SHP77 (cell line): ENCODE data around the gene BCAS3.
"Not testable (repeated sequence)": the region's sequence is repeated elsewhere in the genome, so short reads cannot be mapped to it uniquely, and the experiment has no call there.

Experiments used
- DNase-seq, 2 experiments: peaks; one replicate each; lab custom pipeline; 2025; lab: John Stamatoyannopoulos, UW

BCAS3 gene

GRCh38 chr17:61002316-61002736, 324.7 kb downstream of the BCAS3 start:
- DNase-seq: peak; percentile 3 to 17

DNA sequence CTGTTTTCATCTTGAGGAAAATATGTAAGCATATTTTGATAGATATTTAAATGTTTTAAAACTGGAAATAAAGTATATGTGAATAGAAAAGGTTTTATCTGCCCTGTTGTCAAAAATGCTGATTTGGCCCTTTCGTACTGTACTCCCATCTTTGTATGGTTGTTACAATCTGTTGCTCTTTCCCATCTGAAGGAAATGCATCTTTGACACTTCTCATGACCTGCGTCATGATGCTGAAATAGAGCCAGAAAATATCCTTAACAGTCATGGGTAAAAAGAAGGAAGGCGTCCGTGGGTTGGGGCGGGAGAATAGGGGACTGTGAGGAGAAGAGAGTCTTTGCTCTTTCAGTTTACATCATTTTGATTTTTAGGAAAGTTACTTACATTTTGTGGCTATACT, 327.7 kb downstream of the BCAS3 start:
- DNase-seq: no peak

DNA sequence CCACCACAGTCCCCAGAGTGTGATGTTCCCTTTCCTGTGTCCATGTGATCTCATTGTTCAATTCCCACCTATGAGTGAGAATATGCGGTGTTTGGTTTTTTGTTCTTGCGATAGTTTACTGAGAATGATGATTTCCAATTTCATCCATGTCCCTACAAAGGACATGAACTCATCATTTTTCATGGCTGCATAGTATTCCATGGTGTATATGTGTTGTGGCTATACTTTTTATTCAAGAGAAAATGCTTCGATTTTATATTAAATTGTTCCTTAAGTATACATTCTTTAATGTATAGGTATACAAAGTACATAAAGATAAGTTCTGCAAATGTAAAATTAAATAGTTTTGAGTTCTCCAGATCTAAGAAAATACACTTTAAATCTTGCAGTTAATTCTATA, 328.3 kb downstream of the BCAS3 start:
- DNase-seq: not testable (repeated sequence)

DNA sequence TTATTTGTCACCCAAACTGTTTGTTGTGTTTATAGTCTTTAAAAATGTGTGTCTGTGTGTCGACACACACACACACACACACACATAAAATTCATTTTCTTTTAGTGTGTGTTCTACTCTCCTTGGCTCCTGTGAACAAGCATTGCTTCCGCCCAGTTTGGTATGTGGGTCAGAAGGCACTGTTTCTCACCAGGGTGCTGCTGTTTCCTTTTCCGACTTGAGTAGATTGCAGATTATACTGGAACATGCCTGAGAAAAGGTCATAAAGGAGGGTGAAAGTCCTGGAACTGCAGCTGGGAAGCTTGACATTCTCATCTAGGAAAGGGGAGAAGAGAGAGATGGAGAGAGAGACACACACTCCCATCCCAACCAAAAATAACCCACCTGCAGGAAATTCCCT, 330.3 kb downstream of the BCAS3 start:
- DNase-seq: no peak

- DNase-seq: no peak
These were observed 332.0 kb downstream of the BCAS3 start for GRCh38 chr17:61009663-61010062.

GRCh38 chr17:61010661-61011170, 333.1 kb downstream of the BCAS3 start:
- DNase-seq: no peak

DNA sequence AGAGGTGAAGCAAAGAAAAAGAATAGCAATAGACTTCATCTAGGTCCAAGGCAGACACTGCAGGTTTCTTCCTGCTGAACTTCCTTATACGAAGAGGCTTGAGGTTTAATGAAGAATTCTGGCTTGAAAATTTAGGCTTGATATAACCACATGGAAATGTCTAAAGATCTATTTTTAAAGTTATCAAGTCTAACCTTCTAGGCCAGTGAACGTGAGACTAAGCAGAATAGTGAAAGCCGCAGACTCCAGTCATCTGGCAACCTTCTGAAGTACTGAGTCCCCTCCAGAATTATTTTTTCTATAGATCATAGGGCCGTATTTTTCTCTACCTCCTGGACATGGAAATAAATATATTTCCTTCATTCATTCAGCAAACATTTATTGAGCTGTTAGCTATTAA, 333.6 kb downstream of the BCAS3 start:
- no peak for DNase-seq

- DNase-seq: no peak
These were observed 338.3 kb downstream of the BCAS3 start for GRCh38 chr17:61015966-61016365.

- DNase-seq: no peak
These were observed 339.8 kb downstream of the BCAS3 start for GRCh38 chr17:61017317-61018006.

- DNase-seq: no peak
These were observed 341.3 kb downstream of the BCAS3 start for GRCh38 chr17:61018938-61019337.

DNA sequence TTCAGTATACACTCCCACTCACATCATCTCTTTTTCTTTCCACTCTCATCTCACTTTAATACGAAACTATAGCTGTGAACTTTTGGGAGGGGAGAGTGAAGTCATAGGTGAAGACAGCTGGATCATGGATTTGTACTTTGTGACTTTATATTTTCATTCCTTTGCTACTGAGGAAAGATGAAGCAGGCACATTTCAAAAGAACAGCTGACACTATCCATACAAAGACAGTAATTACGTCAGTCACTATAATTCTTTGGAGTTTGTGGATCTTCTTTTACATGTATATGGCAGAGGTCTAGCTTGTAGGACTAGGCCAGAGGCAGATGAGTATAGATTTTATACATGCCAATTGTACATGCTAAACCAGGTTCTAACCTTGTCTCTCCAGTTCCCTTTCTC, 346.3 kb downstream of the BCAS3 start:
- no peak for DNase-seq

- no peak for DNase-seq
These were observed 349.2 kb downstream of the BCAS3 start for GRCh38 chr17:61026818-61027217.

- DNase-seq: no peak
These were observed 351.5 kb downstream of the BCAS3 start for GRCh38 chr17:61029181-61029580.

DNA sequence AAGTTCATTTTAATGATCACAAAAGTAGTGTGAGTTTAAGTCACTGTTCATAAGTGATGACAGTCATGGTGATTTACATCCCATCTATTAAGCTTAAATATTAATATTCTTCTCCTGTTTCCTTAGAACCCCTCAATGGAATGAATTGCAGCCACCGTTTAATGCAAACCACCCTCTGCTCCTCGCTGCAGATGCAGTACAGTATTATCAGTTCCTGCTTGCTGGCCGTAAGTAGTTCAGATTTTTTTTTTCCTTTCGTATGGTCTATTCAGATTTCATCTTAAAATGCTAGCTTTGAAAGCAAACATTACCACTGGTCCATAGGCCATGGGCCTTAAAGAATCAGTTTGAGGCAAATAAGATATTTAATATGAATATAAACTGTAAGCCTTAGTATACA, 363.0 kb downstream of the BCAS3 start:
- DNase-seq: no peak

DNA sequence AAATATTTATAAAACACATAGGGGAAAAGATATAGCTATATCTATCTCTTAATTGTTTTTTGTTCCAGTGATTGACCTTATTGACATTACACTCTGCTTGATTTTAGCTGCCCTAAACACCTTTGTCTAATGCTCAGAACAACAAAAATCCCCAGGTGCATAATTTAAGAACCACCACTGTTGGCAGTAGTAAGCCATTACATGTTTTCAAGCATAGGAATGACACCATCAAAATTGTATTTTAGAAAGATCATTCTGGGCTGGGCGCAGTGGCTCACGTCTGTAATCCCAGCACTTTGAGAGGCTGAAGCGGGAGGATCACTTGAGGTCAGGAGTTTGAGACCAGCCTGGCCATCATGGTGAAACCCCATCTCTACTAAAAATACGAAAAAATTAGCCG, 364.7 kb downstream of the BCAS3 start:
- DNase-seq: not testable (repeated sequence)

- DNase-seq: no peak
These were observed 369.9 kb downstream of the BCAS3 start for GRCh38 chr17:61047515-61047914.

DNA sequence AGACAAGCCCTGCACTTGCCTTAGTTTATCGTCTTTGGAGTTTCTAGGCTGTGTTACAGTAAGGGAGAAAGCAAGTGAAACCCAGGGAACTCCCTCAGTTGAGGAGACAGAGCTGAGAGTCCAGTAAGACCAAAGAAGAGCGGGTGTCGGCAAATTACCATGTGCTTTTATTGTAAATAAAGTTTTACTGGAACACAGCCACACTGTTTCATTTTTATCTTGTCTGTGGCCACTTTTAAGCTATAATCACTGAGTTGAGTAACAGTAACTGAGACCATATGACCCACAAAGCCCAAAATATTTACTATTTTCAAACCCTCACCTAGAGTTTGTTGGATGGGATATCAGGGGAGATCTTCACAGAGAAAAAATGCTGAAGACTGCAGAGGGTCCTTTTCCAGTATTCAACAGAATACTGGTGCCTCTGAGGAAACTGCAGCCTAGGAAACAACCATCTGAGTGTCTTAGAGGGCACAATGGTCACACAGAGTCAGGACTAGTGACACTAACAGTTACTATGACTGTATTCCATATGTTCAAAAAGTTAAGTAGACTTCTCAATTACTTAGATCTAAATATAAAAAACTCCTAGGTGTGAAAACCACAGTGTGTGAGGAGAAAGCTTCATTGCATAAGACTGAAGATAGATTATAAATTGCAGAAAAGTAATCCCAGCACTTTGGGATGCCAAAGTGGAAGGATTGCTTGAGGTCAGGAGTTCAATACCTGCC, 370.9 kb downstream of the BCAS3 start:
- DNase-seq: no peak

GRCh38 chr17:61053469-61053868, 375.8 kb downstream of the BCAS3 start:
- no peak for DNase-seq

- DNase-seq: no peak
These were observed 376.8 kb downstream of the BCAS3 start for GRCh38 chr17:61054436-61054835.

DNA sequence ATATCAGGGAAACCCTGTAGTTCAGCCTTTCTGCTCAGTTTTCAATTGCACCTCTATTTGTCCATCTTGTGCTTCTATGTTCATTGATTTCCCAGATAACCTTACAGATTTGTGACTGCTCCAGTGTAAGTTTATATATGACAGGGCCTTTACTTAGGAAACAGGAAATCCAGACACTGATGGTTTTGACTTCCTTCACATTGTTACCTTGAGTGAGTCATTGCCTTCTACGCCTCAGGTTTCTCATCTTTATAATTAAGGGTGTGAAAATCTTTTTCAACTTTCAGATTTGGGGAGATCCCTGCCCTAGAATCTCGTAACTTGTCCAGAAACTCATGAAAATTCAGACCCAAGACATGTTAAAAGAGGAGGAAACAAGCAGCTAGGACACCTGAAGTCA, 379.6 kb downstream of the BCAS3 start:
- DNase-seq: no peak

GRCh38 chr17:61058066-61058465, 380.4 kb downstream of the BCAS3 start:
- peak in 1 of 2 experiments; percentile 2 for DNase-seq

DNA sequence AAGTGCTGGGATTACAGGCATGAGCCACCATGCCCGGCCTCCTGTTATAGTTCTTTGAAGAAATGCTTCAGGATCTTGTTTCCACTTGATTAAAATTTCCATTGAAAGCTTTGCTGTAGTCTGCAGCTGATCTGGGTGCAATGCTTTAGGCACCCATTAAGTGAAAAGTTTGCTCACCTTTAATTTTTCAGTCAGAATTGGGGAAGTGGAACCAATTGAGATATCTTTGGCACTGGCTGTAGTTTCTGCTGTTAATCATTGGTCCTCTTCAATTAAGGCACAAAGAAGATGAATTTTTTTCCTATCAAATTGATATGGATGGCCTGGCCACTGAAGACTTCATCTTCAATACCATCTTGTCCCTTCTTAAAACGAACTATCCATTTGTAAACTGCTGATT, 385.9 kb downstream of the BCAS3 start:
- DNase-seq: no peak
